DMS53 (cell line): Measurements from ENCODE around the gene POLA2.
"Not testable (repeated sequence)": the region's sequence is repeated elsewhere in the genome, so short reads cannot be mapped to it uniquely, and the experiment has no call there.

ENCODE experiments used
- DNase-seq: peaks from one replicate; lab custom pipeline; 2025; lab: John Stamatoyannopoulos, UW

POLA2 gene, protein sequence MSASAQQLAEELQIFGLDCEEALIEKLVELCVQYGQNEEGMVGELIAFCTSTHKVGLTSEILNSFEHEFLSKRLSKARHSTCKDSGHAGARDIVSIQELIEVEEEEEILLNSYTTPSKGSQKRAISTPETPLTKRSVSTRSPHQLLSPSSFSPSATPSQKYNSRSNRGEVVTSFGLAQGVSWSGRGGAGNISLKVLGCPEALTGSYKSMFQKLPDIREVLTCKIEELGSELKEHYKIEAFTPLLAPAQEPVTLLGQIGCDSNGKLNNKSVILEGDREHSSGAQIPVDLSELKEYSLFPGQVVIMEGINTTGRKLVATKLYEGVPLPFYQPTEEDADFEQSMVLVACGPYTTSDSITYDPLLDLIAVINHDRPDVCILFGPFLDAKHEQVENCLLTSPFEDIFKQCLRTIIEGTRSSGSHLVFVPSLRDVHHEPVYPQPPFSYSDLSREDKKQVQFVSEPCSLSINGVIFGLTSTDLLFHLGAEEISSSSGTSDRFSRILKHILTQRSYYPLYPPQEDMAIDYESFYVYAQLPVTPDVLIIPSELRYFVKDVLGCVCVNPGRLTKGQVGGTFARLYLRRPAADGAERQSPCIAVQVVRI

DNA sequence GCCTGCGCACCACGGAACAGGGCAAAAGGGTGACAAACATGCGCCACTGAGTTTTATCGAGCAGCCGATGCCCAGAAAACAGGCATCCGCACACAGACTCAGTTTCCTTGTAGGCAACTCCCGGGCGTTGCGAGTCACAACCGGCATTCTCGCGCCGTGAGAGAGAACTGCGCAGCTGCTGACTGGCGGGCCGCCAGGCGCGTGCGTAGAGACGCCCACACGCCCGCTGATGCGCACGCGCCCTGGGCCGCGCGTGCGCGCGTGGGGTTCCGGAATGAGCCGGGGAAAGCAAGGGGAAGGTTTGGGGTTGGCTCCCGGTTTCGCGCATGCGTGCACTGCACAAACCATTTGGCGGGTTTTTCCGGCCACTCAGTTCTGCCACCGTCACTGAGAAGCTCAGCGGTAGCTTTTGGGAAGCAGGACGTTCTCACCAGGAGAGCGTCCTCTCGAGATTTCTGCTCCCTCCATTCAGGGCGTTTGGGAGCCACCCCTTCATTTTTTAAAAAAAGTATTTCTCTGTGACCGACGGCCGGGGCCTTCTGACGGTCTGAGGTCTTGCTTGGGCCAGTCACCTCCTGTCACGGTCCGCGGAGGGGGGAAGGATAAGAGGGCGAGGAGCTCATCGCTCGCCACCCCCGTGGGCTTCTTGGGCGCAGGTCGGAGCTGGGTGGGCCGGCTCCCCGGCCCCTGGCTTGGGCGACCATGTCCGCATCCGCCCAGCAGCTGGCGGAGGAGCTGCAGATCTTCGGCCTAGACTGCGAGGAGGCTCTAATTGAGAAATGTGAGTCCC is at the start of gene POLA2:
Gene POLA2, plus strand, starts transcription at position 372 of the 790 bp plus-strand sequence. Its CDS starts 331 bp downstream, at position 703.
- DNase-seq: peak; percentile 99

DNA sequence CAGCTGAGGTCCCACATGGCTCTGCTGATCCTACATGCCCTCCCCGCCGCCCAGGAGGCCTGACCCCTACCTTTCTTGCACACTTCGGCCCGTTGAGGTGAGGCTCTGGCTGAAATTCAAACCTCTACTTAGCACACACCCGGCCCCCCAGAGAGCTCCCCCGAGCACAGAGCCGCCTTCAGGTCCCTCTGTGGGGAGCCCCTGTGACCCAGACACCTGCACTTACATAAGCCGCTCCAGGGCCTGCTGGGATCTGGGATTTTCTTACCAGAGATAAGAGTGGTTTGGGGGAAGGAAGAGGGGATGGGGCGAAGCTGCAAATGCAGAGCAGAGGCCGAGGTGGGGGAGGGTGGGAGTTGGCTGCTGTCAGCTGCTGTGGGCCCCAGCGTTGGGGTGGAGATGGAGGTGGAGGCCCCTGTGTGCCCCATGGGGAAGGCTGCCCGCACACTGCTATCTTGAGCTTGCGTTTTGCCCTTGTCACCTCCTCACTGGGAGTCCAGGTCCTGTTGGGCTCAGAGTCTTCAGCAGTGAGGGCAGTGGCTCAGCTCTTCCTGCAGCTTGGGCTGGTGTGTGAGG is 49.4 kb upstream of the POLA2 start:
- DNase-seq: no peak

DNA sequence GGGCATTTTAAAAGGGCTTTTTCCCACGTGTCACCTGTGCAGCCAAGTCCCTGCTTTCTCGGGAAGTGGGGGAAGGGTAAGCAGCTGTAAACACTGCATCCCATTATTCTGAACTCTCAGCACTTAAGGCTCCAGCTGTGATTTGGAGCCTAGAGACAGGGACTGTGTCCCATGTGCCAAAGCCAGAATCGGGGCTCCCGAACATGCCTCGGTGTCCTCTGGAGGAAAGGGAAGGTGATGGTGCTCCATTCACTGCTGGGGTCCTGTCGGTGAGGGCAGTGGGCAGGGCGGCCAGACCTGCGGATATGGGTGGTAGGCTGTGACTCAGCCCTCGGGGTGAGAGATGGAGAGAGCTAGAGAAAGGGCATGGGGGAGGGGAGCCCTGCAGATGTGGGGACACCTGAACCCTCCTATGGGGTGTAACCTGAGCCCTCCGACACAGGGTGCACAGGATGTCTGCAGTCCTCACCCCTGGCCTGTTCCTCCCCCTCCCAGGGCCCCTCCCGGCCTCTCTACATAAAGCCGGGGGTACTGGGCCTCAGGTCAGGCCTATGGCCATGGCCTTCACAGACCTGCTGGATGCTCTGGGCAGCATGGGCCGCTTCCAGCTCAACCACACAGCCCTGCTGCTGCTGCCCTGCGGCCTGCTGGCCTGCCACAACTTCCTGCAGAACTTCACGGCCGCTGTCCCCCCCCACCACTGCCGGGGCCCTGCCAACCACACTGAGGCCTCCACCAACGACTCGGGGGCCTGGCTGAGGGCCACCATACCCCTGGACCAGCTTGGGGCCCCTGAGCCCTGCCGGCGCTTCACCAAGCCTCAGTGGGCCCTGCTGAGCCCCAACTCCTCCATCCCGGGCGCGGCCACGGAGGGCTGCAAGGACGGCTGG is 48.2 kb upstream of the POLA2 start:
- peak; percentile 31 for DNase-seq

DNA sequence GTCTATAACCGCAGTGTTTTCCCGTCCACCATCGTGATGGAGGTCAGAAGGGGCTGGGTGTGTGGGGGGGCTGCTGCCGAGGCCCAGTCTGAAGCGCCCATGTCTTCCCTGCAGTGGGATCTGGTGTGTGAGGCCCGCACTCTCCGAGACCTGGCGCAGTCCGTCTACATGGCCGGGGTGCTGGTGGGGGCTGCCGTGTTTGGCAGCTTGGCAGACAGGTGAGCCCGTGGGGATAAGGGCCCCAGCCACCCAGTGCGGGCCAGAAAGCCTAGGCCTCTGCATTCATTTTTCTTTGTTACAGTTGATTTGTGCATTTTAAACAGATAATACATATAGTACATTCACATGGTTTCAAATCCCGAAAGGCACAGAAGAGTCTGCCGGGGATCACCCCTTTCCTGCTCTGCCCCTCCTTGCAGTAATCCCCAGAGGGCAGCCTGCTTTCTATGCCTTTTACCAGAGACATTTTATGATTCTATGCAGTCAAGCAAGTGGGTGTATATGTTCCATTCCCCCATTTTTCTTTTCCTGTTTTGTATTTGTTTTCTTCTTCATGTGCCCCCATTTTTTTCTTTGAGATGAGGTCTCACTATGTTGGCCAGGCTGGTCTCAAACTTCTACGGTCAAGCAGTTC is 47.4 kb upstream of the POLA2 start:
- no peak for DNase-seq

DNA sequence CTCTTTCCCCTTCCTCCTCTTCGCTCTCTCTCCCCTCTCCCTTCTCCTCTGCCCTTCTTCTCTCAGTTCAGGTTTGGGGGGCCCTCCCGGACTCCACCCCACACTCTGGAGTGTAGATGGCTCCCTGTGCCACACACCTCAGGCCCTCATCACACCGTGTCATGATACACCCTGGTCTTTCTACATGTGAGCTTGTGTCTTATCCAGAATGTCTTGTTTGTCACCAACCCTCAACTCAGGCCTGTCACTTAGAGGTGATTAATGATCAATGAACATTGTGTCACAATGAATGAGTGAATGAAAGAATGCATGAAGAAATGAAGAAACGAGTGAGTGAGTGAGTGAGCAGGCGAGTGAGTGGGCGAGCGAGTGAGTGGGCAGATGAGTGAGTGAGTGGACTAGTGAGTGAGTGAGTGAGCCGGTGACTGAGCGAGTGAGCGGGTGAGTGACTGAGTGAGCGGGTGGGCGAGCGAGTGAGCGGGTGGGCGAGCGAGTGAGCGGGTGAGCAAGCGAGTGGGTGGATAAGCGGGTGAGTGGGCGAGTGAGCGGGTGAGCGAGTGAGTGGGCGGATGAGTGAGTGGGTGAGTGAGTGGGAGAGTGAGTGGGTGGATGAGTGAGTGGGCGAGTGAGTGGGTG is 46.2 kb upstream of the POLA2 start:
- DNase-seq: no peak

DNA sequence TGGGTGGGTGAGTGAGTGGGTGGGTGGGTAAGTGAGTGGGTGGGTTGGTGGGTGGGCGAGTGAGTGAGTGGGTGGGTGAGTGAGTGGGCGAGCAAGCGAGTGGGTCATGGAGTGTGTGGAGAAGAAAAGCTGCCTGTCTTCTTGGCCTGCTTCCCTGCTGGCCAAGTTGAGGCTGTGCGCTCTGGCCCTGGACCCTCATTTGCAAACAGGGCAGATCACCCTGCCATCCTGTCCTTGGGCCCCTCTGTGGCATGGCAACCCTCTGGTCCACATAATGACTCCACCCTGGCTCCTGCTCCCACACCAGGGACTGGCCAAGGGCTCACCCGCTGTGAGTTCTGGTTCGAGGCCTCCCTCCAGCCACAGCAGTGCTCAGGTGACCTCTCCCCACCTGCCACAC is 44.9 kb upstream of the POLA2 start:
- no peak for DNase-seq

DNA sequence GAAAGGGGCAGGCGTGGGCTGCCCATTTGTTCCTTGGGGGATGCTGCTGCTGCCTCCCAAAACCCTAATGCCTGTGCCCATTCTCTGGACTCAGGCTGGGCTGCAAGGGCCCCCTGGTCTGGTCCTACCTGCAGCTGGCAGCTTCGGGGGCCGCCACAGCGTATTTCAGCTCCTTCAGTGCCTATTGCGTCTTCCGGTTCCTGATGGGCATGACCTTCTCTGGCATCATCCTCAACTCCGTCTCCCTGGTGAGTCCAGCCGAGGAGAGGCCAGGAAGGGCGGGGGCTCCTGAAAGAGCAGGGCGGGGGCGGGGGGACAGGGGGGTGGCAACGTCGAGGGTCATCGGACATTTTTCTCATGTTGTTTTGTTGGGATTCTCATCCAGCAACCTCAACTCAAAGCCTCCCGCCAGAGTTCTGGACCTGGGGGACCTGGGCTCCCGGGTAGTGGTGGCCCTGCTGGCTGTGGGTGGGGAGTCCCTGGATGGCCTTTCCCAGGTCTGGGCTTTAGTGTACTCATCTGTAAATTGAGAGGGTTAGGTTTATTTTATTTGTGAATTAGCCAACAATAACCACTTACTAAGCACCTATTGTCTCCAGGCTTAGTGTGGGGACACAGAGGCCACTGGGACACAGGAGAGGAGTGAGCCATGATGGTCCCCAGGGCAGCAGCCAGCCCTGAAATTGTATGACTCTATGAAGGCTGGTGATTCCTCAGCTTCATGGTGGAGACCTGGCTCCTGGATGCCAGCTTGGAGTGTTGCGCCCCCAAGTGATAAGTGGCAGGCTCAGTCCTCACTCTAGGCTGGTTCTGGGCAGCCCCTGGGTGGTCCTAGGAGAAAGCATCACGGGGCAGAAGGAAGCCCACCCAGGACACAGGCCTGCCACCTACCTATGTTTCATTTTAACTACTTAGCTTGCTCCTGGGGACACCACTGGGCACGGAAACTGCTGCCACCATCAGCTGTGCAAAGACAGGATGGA is 44.0 kb upstream of the POLA2 start:
- DNase-seq: no peak

DNA sequence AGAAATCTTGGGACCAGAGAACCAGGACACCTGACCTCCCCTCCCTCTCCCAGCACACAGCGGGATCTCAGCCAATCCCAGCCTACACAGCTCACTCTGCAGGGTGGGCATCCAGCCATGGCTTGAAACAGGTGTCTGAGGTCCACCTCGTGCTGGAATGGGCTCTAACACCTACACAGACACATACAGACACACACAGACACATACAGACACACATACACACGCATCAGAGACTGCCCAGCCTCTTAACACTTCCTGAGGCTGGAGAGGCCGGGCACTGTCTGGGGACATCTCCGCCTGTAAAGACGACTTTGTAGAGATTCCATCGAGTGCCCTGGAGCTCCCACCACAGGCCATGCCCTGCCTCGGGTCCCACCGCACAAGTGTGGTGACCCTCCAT is 43.3 kb upstream of the POLA2 start:
- no peak for DNase-seq

DNA sequence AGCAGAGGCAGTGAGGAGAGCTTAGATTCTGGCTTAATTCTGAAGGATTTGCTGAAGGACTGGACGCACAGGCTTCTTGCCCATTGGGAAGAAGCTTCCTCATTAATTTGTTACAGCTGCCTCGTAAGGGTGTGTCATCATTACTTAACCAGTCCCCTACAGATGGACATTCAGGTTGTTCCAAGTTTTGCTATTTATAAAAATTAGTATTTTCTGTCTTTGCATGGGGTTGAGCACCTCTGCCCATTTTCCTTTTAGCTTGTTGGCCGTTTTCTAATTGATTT is 41.9 kb upstream of the POLA2 start:
- no peak for DNase-seq

DNA sequence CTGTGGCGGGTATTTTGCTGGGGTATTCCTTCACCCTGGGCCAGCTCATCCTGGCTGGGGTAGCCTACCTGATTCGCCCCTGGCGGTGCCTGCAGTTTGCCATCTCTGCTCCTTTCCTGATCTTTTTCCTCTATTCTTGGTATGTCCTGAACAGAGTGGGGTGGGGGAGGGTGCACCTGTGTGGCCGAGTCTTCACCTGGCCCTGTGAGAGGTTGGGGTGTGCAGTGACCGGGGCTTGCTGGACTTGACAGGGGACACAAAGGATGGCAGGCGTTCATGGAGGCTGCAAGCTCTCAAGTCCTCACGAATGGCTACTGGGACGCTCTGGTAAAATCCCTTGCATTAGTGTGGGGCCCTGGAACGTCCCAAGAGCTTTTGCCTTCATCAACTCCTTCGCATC is 40.7 kb upstream of the POLA2 start:
- DNase-seq: no peak

DNA sequence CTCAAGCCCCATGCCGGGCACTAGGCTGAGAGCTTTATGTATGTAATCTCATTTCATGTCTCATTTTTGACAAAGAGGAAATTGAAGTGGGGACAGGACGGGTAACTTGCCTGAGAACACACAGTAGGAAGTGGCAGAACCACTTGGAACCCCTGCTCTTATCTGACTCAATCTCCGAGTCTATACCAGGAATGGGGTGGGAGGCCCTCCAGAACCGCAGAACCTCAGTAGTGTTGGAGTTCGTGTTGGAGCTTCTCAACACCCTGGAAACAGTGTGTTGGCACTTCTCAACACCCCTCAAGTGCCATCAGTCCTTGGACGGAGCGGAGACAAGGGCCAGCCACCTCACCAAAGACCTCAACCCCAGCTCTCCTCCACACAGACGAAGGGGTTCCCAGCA is 38.8 kb upstream of the POLA2 start:
- no peak for DNase-seq

DNA sequence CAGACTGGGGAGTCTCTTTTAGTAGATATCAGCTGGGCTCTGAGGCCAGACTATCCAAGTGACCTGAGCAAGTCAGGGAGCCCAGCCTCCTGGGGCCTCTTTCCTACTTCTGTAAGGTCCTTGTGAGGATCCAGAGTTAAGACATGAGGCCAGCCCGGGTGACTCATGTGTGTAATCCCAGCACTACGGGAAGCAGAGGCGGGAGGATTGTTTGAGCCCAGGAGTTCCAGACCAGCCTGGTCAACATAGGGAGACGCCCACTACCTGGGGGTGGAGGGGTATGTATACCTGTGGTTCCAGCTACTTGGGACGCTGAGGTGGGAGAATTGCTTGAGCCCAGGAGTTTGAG is 36.9 kb upstream of the POLA2 start:
- DNase-seq: peak; percentile 51

DNA sequence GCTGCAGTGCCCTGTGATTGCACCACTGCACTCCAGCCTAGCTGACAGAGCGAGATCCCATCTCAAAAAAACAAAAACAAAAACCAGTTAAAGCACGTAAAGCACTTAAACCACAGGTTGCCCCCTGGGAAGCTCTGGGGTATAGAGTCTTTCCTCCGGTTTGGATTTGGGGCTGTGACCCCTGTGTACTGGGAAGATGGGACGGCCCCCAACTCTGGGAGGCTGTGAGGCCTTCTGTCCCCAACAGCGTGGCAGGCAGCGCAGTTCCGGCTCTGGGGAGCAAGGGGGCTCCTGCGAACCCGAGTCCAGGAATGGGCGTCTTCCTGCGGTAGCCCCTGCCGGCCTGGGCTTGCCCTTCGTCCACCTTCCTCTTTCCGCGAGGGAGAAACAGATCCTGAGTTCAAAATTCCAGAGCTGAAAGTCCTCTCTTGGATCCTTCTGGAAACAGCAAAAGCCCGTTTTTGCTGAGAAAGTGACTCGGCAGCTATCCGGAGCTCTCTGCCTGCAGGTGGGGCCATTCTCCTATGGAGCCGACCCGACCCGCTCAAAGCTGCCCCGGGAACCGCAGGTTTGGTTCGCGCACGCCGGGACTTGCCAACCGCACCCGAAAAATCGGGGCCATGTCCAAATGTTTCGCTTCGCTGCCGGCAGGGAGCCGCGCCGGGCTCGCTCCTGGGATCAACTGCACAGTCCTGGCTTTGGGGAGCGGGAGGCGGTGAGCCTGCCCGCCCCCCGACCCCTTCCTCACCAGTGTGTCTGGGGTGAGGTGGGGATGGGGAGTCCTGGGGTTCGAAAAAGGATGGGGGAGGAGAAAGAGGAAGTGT is 36.3 kb upstream of the POLA2 start:
- DNase-seq: peak; percentile 80

DNA sequence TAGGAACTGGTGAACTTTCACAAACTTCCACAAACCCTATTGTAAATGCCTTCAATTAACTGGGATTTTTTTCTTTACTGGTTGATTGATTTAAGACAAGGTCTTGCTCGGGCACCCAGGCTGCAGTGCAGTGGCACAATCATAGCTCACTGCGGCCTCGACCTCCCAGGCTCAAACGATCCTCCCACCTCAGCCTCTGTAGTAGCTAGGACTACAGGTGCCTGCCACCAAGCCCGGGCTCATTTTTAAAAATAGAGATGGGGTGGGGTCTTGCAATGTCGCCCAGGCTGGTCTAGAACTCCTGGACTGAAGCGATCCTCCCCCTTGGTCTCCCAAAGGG is 35.7 kb upstream of the POLA2 start:
- DNase-seq: no peak

DNA sequence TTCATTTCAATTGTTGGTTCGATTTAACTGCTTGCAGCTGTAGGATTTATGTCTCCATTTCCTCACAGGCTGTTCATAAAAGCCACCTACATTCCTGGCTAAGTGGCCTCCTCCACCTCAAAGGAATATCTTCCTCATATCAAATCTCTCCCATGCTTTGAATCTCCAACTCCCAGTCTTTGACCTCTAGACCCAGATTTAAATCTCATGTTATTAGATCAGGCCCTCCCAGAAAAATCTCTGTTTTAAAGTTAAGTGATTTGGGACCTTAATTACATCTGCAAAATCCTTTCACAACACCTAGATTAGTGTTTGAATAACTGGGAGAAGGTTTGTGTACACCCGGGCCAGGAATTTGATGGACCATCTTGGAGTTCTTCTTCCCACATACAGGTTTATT is 33.9 kb upstream of the POLA2 start:
- no peak for DNase-seq

DNA sequence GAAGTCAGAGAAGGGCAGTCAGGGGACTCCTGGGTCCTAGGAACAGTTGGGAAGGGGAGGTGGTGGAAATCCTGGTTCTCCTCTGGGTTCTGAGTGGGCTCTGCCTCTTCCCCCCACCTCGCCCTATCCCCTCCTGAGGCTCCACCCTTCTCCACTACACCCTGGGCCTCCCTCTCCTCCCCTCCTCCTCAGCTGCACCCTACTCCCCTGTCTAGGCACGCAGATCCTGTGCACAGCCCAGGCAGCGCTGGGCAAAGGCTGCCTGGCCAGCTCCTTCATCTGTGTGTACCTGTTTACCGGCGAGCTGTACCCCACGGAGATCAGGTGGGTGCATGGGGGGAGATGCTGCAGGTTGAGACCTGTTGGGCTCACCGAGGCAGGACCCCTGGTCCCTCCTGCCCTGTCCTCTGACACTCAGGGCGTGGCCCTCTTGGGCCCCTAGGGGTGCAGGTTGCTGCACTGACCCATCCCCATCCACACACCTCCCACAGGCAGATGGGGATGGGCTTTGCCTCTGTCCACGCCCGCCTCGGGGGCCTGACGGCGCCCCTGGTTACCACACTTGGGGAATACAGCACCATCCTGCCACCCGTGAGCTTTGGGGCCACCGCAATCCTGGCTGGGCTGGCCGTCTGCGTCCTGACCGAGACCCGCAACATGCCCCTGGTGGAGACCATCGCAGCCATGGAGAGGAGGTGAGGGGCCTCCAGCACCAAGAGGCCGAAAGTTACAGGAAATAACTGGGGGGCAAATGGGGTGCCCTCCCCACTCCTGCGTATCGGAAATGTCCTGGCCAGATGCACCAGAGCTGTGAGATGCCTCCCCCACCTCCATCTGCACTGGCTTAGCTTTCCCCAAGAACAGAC is 25.3 kb upstream of the POLA2 start:
- no peak for DNase-seq

DNA sequence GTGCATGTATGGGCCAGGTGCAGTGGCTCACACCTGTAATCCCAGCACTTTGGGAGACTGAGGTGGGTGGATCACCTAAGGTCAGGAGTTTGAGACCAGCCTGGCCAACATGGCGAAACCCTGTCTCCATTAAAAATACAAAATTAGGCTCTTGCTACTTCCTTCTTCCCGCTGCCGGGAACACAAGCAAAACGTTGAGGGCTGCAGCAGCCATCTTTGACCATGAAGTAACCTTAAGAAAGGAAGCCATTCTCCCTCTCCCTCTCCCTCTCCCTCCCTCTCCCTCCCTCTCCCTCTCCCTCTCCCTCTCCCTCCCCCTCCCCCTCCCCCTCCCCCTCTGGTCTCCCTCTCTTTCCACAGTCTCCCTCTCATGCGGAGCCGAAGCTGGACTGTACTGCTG is 23.5 kb upstream of the POLA2 start:
- DNase-seq: not testable (repeated sequence)

DNA sequence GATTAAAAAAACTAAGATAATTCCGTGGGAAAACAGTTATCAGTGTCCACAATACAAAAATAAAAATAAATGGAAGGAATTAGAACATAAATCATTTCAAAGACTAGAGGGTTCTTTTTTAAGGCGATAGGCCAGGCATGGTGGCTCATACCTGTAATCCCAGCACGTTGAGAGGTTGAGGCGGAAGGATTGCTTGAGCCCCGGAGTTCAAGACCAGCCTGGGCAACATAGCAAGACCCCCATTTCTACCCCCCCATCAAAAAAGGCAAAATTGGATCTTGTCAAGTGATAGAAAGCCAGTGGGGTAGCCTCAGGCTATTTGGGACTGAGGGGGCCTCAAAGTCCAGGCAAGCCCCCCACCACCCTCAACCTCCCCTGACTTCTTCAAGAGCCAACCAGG is 20.6 kb upstream of the POLA2 start:
- no peak for DNase-seq
